Measurements from ENCODE around the gene CCDC186.
A peak's percentile ranks its signal among the peaks of the same experiment; 100 is the strongest.

Gene CCDC186

GRCh38 chr10:114073395-114074186 lies 100.4 kb downstream of the CCDC186 start:
- ATAC-seq (replicated peaks; ENCODE audit: extremely low read depth, poor library complexity, severe bottlenecking) (peak; percentile 83), DNase-seq (ENCODE audit: low spot score in 2 of 2) (peak; percentile 15 to 22)
- H3K27me3 Mint-ChIP-seq: no peaks in the 10 kb centered on the region
- H3K9me3 Mint-ChIP-seq: no peaks in the 10 kb centered on the region
- no peak overlapping the region for H3K4me3 Mint-ChIP-seq
- peaks cover 7% of the 10 kb centered on the region for H3K4me1 Mint-ChIP-seq
- H3K27ac Mint-ChIP-seq (ENCODE audit: low read depth): peak overlapping the region; percentile 36
- no peaks in the 10 kb centered on the region for H3K36me3 Mint-ChIP-seq (ENCODE audit: insufficient read depth)

- no peak for ATAC-seq (replicated peaks; ENCODE audit: extremely low read depth, poor library complexity, severe bottlenecking)
These were observed 102.8 kb downstream of the CCDC186 start for GRCh38 chr10:114071178-114071577.

More at GRCh38 chr10:114071178-114071577, 102.8 kb downstream of the CCDC186 start:
- H3K27me3 Mint-ChIP-seq: no peaks in the 10 kb centered on the region
- H3K4me1 Mint-ChIP-seq: peaks cover 13% of the 10 kb centered on the region
- no peaks in the 10 kb centered on the region for H3K9me3 Mint-ChIP-seq
- H3K4me3 Mint-ChIP-seq: no peak overlapping the region
- no peaks in the 10 kb centered on the region for H3K36me3 Mint-ChIP-seq (ENCODE audit: insufficient read depth)
- no peak overlapping the region for H3K27ac Mint-ChIP-seq (ENCODE audit: low read depth)
- DNase-seq (ENCODE audit: low spot score in 2 of 2): no peak

Data from central memory CD8-positive, alpha-beta T cell (primary cell).